Measurements from ENCODE around the gene ONECUT1. TPM values are rescaled to one million over a fixed set of nuclear protein-coding genes. Genes with fewer than 3 reads are reported as not detected.

ONECUT1 gene
- total and polyA plus RNA-seq, 11 donors = not detected

DNA sequence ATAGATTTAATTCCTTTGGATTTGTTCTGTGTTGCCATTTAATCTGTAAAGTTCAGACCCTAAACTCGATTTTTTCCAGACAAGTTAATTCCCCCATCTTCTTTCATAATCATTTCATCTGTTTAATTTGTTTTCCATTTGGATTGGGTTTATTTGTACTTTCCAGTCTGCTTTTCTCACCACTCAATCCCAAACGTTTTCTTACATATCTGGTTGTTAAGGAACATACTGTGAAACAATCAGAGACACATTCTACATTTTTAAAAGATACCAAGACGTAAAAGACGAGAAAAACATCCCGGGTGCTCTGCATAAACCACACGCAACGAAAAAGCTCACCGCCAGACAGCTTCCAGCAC lies 13.0 kb upstream of the ONECUT1 start:
- intact Hi-C loops (cut with DNase I) = no loop called here
- WGBS, 4 donors = 11 to 21% (median 15%) methylated on average over 8 of the region's 8 CpGs
- no peak overlapping the region for H3K4me3 ChIP-seq

GRCh38 chr15:52802110-52802509 lies 12.0 kb upstream of the ONECUT1 start:
- WGBS, 4 donors = 27 to 35% (median 30%) methylated on average over 2 of the region's 2 CpGs
- no peak overlapping the region for H3K4me3 ChIP-seq
- H3K27me3 ChIP-seq = peaks cover 73 to 100% (median 97%) of the 10 kb centered on the region in 9 donors
- no peak for ATAC-seq
- H3K36me3 ChIP-seq = no peaks in the 10 kb centered on the region
- no peak for DNase-seq
- no peaks in the 10 kb centered on the region for H3K9me3 ChIP-seq
- TF ChIP-seq POLR2A (IDR thresholded peaks at IDR 0.05) (no peak), CTCF (IDR thresholded peaks at IDR 0.05) (no peak)
- peaks cover 0 to 46% (median 31%) of the 10 kb centered on the region in 12 donors for H3K4me1 ChIP-seq
- H3K27ac ChIP-seq = no peak overlapping the region
- intact Hi-C loops (cut with DNase I) = no loop called here

More for the DNA sequence above, 13.0 kb upstream of the ONECUT1 start:
- Histone ChIP-seq H3K27ac (no peak overlapping the region), H3K4me1 (peaks cover 0 to 39% (median 29%) of the 10 kb centered on the region in 12 donors), H3K36me3 (no peaks in the 10 kb centered on the region), H3K27me3 (peaks cover 67 to 100% (median 97%) of the 10 kb centered on the region in 9 donors), H3K9me3 (no peaks in the 10 kb centered on the region)
- no peak for ATAC-seq
- TF ChIP-seq CTCF (IDR thresholded peaks at IDR 0.05) = no peak
- no peak for TF ChIP-seq POLR2A (IDR thresholded peaks at IDR 0.05)
- DNase-seq = no peak

GRCh38 chr15:52801748-52802085 lies 11.6 kb upstream of the ONECUT1 start:
- Histone ChIP-seq H3K4me3 (no peak overlapping the region), H3K27ac (no peak overlapping the region), H3K27me3 (peaks cover 73 to 100% (median 97%) of the 10 kb centered on the region in 9 donors), H3K9me3 (no peaks in the 10 kb centered on the region), H3K36me3 (no peaks in the 10 kb centered on the region), H3K4me1 (peaks cover 0 to 46% (median 31%) of the 10 kb centered on the region in 12 donors)
- DNase-seq = no peak
- ATAC-seq = no peak
- TF ChIP-seq CTCF (IDR thresholded peaks at IDR 0.05) = no peak
- TF ChIP-seq POLR2A (IDR thresholded peaks at IDR 0.05) = no peak
- WGBS, 4 donors = 33 to 50% (median 36%) methylated on average over 13 to 14 of the region's 14 CpGs
- intact Hi-C loops (cut with DNase I) = no loop called here

DNA sequence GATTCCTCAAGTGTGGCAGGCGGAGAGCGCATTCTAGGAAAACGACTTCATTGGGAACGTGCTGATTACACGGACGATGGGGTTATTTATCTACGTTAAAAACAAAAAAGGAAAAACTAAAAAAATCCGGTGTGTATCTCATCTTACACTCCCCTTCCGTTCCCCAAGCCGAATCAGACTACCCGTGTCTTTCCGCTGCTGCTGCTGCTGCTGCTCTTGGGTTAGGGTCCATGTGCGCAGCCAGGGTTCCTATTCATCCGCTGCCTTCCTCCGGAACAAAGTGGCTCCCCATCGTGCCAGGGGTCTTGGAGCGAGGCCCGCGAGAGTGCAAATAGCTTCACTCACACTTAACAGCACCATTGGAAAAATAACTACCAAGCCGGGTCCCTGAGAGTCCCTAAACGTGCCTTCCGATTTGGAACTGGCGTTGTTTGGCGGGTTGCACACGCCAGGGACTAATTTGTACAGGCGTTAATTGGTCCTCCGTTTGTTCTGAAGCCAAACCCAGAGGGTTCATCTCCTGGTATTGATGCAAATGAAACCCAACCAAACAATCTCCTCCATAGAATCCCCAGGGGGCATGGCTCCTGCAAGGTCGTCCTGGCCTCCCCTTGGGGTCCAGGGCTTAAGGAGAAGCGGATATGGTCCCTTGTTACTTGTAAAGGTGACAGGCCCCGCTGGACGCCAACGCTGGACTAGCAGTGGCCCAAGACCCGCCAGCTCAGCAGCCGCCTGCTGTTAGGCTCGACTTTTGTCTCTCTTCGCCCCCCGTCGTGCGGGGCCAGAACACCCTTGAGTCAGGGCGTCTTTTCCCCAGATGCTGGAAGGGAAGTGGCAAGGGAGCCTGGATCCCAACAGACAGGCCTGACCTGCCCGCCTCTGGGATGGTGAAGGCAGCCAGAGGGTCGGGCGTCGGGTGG lies 11.0 kb upstream of the ONECUT1 start:
- intact Hi-C loops (cut with DNase I) = no loop called here
- DNase-seq (no peak), ATAC-seq (no peak)
- Histone ChIP-seq H3K27ac (no peak overlapping the region), H3K4me1 (peaks cover 0 to 44% (median 30%) of the 10 kb centered on the region in 12 donors), H3K9me3 (no peaks in the 10 kb centered on the region), H3K36me3 (no peaks in the 10 kb centered on the region), H3K4me3 (no peak overlapping the region), H3K27me3 (peaks cover 73 to 100% (median 97%) of the 10 kb centered on the region in 9 donors)
- no peak for TF ChIP-seq CTCF (IDR thresholded peaks at IDR 0.05)
- TF ChIP-seq POLR2A (IDR thresholded peaks at IDR 0.05) = no peak
- 13 to 18% (median 15%) methylated on average over 35 to 44 of the region's 44 CpGs for WGBS, 4 donors
